IPS DF 4.7 (cell line): ENCODE results near the gene STK11IP.
"Not testable (repeated sequence)": the region's sequence is repeated elsewhere in the genome, so short reads cannot be mapped to it uniquely, and the experiment has no call there.

ENCODE experiments used
- DNase-seq: peaks from one replicate; pipeline ENCODE4 v3.0.0-alpha.2; 2013; ENCODE audit warnings: low spot score; ENCODE audit errors: extremely low read depth

Gene STK11IP

DNA sequence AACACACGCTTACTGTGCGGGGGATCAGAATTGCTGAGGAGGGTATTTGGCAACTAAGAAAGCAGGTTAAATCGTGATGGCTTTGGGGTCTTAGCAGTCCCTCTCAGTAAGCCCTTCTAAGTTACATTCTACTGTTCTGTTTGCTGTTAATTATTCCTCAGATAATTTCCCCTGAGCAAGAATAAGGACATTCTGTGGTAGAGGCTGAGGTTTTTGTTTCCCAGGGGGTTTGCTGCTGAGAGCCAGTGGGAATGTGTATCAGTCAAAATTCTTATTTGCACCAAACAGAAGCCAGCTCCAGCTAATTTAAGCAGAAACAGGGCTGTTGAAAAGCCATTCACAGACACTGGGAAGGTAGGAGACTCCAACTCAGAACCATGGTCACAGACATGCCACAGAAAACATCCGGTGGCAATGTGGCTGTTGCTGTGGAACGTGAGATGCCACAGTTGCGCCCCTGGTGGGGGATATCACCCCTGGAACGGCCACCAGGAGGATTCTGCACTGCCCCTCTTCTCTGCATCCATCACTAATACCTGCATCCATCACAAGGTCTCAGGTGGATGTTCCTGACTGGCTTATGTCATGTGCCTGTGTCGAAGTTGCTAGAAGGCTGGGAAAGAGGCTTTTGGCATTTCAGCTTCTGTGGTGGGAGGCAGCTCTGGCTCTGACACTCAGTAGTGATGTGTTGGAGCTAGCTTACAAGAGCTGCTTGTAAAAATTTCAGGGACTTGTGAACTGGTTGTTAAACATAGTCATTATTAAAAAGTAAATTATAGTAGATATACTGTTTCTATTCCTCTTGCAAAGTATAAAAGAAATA is 53.0 kb downstream of the STK11IP start:
- no peak for DNase-seq

DNA sequence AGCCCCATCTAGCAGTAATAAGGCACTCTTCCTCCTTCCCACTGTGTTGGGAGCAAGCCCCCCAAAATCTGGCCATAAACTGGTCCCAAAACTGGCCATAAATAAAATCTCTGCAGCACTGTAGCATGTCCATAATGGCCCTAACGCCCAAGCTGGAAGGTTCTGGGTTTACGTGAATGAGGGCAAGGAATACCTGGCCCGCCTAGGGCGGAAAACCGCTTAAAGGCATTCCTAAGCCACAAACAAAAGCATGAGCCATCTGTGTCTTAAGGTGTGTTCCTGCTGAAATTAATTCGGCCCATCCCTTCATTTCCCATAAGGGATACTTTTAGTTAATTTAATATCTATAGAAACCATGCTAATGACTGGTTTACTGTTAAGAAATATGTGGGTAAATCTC is 54.0 kb downstream of the STK11IP start:
- not testable (repeated sequence) for DNase-seq

DNA sequence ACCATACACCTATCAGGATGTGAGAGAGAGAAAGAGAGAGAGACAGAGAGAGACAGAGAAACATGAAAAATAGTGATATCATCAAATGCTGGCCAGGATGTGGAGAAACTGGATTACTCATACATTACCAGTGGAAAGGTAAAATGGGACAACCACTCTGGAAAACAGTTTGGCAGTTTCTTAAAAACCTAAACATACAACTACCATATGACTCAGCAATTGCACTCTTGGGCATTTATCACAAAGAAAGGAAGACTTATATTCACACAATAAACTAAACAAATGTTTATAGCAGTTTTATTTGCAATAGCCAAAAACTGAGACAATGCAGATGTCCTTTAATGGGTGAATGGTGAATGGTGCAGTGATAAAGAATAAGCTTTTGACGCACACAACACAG is 58.9 kb downstream of the STK11IP start:
- no peak for DNase-seq

DNA sequence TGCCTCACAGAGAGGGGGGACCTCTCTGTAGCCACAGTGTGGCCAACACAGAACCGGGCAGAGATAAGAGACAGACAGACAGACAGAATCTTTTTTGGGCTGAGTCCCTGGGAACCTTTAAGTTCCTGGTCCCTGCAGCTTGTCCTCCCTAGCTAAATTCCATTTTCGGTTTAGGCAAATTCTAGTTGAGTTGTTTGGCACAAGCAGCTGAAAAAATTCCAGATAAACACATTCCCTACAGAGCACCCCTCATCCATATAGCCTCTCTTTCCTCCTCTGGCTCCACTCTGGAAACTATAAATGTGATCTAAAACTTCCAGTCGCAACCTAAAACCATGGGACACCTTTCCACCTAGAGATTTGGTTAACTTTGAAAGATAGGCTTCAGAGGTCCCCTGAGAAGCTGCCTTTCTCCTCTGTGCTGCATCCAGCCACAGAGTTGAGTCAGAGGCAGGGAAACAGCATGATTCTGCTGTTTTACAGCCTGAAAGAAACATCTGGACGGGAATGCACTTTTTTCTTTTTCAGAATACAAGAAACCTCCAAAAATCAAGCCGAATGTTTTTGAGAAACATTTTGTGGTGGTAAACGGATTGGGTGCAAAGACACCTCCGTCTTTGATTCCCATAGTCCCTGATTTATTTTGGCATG is 60.7 kb downstream of the STK11IP start:
- DNase-seq = no peak

- DNase-seq = no peak
Measured at GRCh38 chr2:219658874-219659273, 61.2 kb downstream of the STK11IP start.

- DNase-seq = no peak
Measured at GRCh38 chr2:219661197-219661954, 63.7 kb downstream of the STK11IP start.

DNA sequence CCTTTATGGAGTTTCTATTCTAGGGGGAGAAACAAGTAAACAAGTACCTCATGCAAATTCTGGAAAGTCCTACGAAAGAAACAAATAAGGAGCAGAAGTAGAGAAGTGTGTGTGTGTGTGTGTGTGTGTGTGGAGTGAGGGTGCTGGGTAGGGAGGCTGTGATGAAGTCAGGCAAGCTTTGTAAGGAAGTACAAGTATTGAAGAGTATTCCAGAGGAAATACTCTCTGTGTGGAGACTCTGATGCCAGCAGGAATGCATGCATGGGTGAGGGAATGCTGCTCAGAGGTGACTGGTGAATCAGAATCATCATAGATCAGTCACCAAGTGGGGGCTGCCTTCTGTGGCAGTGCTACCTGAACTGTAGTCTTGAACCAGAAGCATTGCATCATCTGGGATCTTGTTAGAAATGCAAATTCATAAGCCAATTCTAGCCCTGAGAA is 64.3 kb downstream of the STK11IP start:
- DNase-seq = no peak

DNA sequence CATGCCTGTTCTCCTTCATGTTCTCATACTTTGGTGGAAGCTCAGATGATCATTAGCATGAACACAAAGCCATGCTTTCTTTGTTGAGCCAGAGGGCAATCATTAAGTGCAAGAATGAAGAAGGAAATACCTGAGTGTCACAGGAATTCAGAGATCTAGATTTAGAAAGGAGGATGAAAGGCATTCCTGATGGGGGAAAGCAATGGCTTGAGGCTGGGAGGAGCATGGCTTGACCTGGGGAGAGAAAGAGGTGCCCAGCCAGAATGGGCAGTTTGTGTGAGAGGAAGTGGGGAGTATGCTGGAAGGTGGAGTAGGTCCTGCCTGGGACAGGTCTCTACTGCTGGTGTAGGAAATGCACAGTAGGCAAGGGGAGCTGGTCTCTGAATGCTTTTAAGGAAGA is 64.9 kb downstream of the STK11IP start:
- peak; percentile 38 for DNase-seq

GRCh38 chr2:219663116-219663762 is 65.6 kb downstream of the STK11IP start:
- no peak for DNase-seq

DNA sequence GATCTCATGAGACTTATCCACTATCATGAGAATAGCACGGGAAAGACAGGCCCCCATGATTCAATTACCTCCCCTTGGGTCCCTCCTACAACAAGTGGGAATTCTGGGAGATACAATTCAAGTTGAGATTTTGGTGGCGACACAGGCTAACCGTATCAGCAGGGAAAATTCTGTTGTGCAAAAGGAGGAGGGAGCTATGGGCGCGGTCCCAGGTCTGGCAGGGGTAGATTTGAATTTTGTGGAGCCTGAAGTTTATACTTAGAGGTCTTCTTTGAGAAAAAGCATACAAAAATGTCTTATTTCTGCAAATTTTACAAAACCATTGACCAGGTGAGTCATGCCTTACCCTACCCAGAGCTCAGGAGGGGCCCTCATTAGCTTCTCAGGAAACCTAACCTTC is 66.4 kb downstream of the STK11IP start:
- DNase-seq = no peak

- no peak for DNase-seq
Measured at GRCh38 chr2:219664944-219665343, 67.3 kb downstream of the STK11IP start.

- no peak for DNase-seq
Measured at GRCh38 chr2:219665926-219666325, 68.3 kb downstream of the STK11IP start.
